K562 (cell line): ENCODE data around the gene IL4R. TPM values are rescaled to one million over a fixed set of nuclear protein-coding genes. Genes with fewer than 3 reads are reported as not detected.

Experiments
- BHLHE40 ChIP-seq: IDR thresholded peaks from 2 replicates; pipeline ENCODE4 v1.6.1; 2011; ENCODE audit warnings: low read length, improper control_type of control experiment
- CAMTA2 ChIP-seq: fragments of 250-450 bp; sonication (Bioruptor Pico); conservative IDR thresholded peaks from 2 replicates; pipeline ENCODE4 v1.5.1; 2022
- CBX1 ChIP-seq: sonication (generic); IDR thresholded peaks from 2 replicates; pipeline ENCODE4 v1.6.1; 2016; ENCODE audit warnings: antibody characterized with exemption, low read depth, mild to moderate bottlenecking
- CHD4 ChIP-seq: fragments of 200-600 bp; sonication (generic); IDR thresholded peaks from 3 replicates; pipeline ENCODE4 v1.6.1; 2012; ENCODE audit warnings: low read depth, mild to moderate bottlenecking, mixed read lengths, low read length, inconsistent platforms; ENCODE audit not compliant: insufficient read depth, insufficient replicate concordance, poor library complexity, severe bottlenecking
- COPS2 ChIP-seq: fragments of 450-650 bp; conservative IDR thresholded peaks from 2 replicates; pipeline ENCODE4 v1.6.1; 2016; ENCODE audit warnings: mild to moderate bottlenecking, moderate library complexity
- CXXC5 ChIP-seq: fragments of 250-450 bp; sonication (Bioruptor Pico); IDR thresholded peaks from 2 replicates; pipeline ENCODE4 v1.8.0; 2022; ENCODE audit warnings: inconsistent platforms, mild to moderate bottlenecking, moderate library complexity
- FOXK1 ChIP-seq: sonication (generic); formaldehyde crosslinking; IDR thresholded peaks from 2 replicates; pipeline ENCODE4 v1.8.0; 2022; ENCODE audit warnings: missing genetic modification reagents, mild to moderate bottlenecking, borderline replicate concordance
- HDAC3 ChIP-seq: fragments of 450-650 bp; IDR thresholded peaks from 2 replicates; pipeline ENCODE4 v1.6.1; 2018; ENCODE audit warnings: borderline replicate concordance, mild to moderate bottlenecking, moderate library complexity; ENCODE audit not compliant: partially characterized antibody
- HDGF ChIP-seq: fragments of 450-650 bp; IDR thresholded peaks from 2 replicates; pipeline ENCODE4 v1.6.1; 2016
- KLF10 ChIP-seq: fragments of 250-450 bp; sonication (Bioruptor Pico); IDR thresholded peaks from 2 replicates; pipeline ENCODE4 v1.6.1; 2021; ENCODE audit warnings: matching md5 sums
- MCM3 ChIP-seq: fragments of 450-650 bp; IDR thresholded peaks from 2 replicates; pipeline ENCODE4 v1.6.1; 2016
- MTA3 ChIP-seq: fragments of 450-650 bp; formaldehyde crosslinking; IDR thresholded peaks from 2 replicates; pipeline ENCODE4 v1.6.1; 2017; ENCODE audit warnings: mild to moderate bottlenecking, borderline replicate concordance
- NCOA1 ChIP-seq: fragments of 450-650 bp; IDR thresholded peaks from 2 replicates; pipeline ENCODE4 v1.6.1; 2016; ENCODE audit warnings: low read depth
- NFYB ChIP-seq: IDR thresholded peaks from 2 replicates; pipeline ENCODE4 v1.6.1; 2011; ENCODE audit warnings: mild to moderate bottlenecking, moderate library complexity; ENCODE audit not compliant: insufficient read length; ENCODE audit errors: extremely low read depth
- NRF1 ChIP-seq, 2 experiments: fragments of 450-650 bp; IDR thresholded peaks in 1 of 2; conservative IDR thresholded peaks in 1 of 2; 2 replicates each; pipeline ENCODE4 v1.6.1; 2014; ENCODE audit warnings: mild to moderate bottlenecking in 2 of 2
- OTX1 ChIP-seq: fragments of 450-650 bp; formaldehyde crosslinking; IDR thresholded peaks from 2 replicates; pipeline ENCODE4 v1.4.0; 2022; ENCODE audit warnings: mild to moderate bottlenecking
- RBM34 ChIP-seq: fragments of 200-400 bp; formaldehyde crosslinking; IDR thresholded peaks from 2 replicates; pipeline ENCODE4 v1.6.1; 2018; ENCODE audit warnings: low read length, borderline replicate concordance; ENCODE audit not compliant: insufficient read depth
- RCOR1 ChIP-seq, 2 experiments: IDR thresholded peaks; 2 replicates each; pipeline ENCODE4 v1.6.1; 2012; ENCODE audit warnings: low read depth in 2 of 2, low read length in 2 of 2, borderline replicate concordance in 1 of 2, improper control_type of control experiment in 1 of 2
- SMARCC2 ChIP-seq: fragments of 450-650 bp; IDR thresholded peaks from 2 replicates; pipeline ENCODE4 v1.6.1; 2017; ENCODE audit warnings: antibody characterized with exemption, moderate library complexity, mild to moderate bottlenecking, low read depth
- SPI1 ChIP-seq: IDR thresholded peaks from 2 replicates; pipeline ENCODE4 v1.6.1; 2011; ENCODE audit warnings: low read depth, low read length, control low read depth, borderline replicate concordance
- TOE1 ChIP-seq, 2 experiments: fragments of 450-650 bp in 1 of 2; sonication (generic) in 1 of 2; formaldehyde crosslinking in 1 of 2; IDR thresholded peaks; 2 replicates each; pipeline versions ENCODE4 v1.7.1 to v1.8.0; 2016 to 2022; ENCODE audit warnings: borderline replicate concordance in 2 of 2, mild to moderate bottlenecking in 2 of 2, antibody characterized with exemption in 1 of 2, inconsistent platforms in 1 of 2, low read depth in 1 of 2, missing genetic modification reagents in 1 of 2, moderate library complexity in 1 of 2
- ZFP1 ChIP-seq: fragments of 450-650 bp; formaldehyde crosslinking; IDR thresholded peaks from 2 replicates; pipeline ENCODE4 v1.4.0; 2020; ENCODE audit warnings: mild to moderate bottlenecking, mixed read lengths
- ZNF324 ChIP-seq: fragments of 250-450 bp; sonication (Bioruptor Pico); IDR thresholded peaks from 2 replicates; pipeline ENCODE4 v1.4.0; 2020; ENCODE audit warnings: mild to moderate bottlenecking
- ZNF384 ChIP-seq: IDR thresholded peaks from 2 replicates; pipeline ENCODE4 v1.6.1; 2012; ENCODE audit warnings: low read depth, low read length, improper control_type of control experiment
- ZNF644 ChIP-seq: fragments of 200-800 bp; sonication (Bioruptor generic); IDR thresholded peaks from 2 replicates; pipeline ENCODE4 v1.6.1; 2016; ENCODE audit warnings: low read depth, missing genetic modification characterization, missing compliant biosample characterization
- ZNF77 ChIP-seq: fragments of 250-450 bp; sonication (Bioruptor Pico); IDR thresholded peaks from 2 replicates; pipeline ENCODE4 v1.5.0; 2020
- polyA plus RNA-seq, 8 experiments: library from polyadenylated mRNA; depleted of rRNA in 4 of 8; stranded (reverse) in 5 of 8; unstranded in 3 of 8; fragments of >200 nt; fragmentation: Nextera tagmentation in 2 of 8; fragmentation: Illumina TruSeq in 1 of 8; extraction: Ambion mirVana in 2 of 8; extraction: Trizol in 1 of 8; gene quantifications; 2 replicates each; pipeline versions ENCODE4 v1.2.1 to v1.2.3, GENCODE V29; 2011 to 2014; ENCODE audit warnings: inconsistent platforms in 1 of 8, missing spikeins in 1 of 8
- total RNA-seq, 7 experiments: library from RNA; depleted of rRNA in 6 of 7; stranded (reverse); fragments of >200 nt in 6 of 7; fragmentation: Illumina TruSeq in 2 of 7; extraction: Trizol in 2 of 7; gene quantifications; 2 replicates each; pipeline versions ENCODE4 v1.2.1 to v1.2.3, GENCODE V29; 2011 to 2021; ENCODE audit warnings: low replicate concordance in 1 of 7
- TF ChIP-seq, protein P1 (sequence below): fragments of 450-650 bp; IDR thresholded peaks from 2 replicates; pipeline ENCODE4 v1.6.1; 2016; ENCODE audit warnings: mild to moderate bottlenecking
- TF ChIP-seq, protein P2 (sequence below): sonication (generic); formaldehyde crosslinking; IDR thresholded peaks from 2 replicates; pipeline ENCODE4 v1.8.0; 2022; ENCODE audit warnings: missing genetic modification reagents, mild to moderate bottlenecking, moderate library complexity, borderline replicate concordance

IL4R gene
- total and polyA plus RNA-seq, 9 of the 15 experiments (the other 6 are each of a cell fraction or from before 2014, with no cell fraction given) = 0.17 to 5.8 (median 3.3) TPM

DNA sequence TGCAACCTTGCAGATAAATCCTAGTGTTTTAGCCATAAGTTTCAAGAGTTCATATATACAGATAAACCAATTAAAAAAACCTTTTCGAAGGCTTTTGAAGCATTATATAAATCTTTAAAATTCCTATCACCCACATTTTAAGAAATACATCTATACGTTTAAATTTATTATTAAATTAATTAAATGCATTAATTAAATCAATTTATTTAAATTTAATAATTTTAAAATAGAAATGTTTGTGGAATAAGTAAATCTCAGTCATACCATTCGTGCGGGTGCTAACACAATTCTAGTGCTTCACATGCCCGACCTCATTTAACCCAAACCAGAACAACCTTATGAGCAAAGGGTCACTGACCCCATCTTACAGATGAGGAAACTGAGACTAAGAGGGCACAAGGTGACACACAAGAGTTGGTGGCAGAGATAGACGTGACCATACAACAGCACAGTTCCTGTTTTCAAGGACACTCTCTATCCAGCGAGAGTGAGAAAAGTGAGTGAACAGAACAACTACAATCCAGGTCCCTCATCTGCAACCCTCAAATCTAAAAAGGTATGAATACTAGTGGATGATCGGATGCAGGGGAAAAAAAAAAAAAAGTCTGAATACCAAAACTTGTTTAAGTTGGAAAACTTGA lies 46.6 kb upstream of the IL4R start (continued):
- TF ChIP-seq BHLHE40 (no peak), KLF10 (no peak), OTX1 (CRISPR knock-in tag) (no peak), ZNF324 (CRISPR knock-in tag) (no peak), MTA3 (no peak), ZNF77 (CRISPR knock-in tag) (no peak), HDAC3 (no peak), SMARCC2 (no peak), CBX1 (peak; percentile 57; the same call in 1 of the 2 replicates), CAMTA2 (CRISPR knock-in tag) (no peak), ZNF644 (tag) (no peak), NFYB (no peak), NCOA1 (no peak), RCOR1 (IDR thresholded peaks at IDR 0.05; ENCODE audit: borderline replicate concordance in 1 of 2, low read depth in 2 of 2, low read length in 2 of 2) (peak in 1 of 2 experiments; percentile 74; a peak in 2 of 4 replicates), CHD4 (peak; percentile 67), HDGF (peak; percentile 34; the same call in 1 of the 2 replicates), SPI1 (peak; percentile 59; the same call in 1 of the 2 replicates), NRF1 (conservative IDR thresholded peaks at IDR 0.05 in 1 of 2, IDR thresholded peaks at IDR 0.05 in 1 of 2) (no peak), ZNF384 (no peak), COPS2 (no peak), CXXC5 (no peak), TOE1 (IDR thresholded peaks at IDR 0.05; ENCODE audit: borderline replicate concordance) (no peak), TOE1 (CRISPR knock-in tag; IDR thresholded peaks at IDR 0.05; ENCODE audit: borderline replicate concordance, low read depth) (no peak), RBM34 (no peak), MCM3 (no peak), ZFP1 (CRISPR knock-in tag) (no peak), FOXK1 (CRISPR knock-in tag) (no peak)
- TF ChIP-seq, protein P1, sequence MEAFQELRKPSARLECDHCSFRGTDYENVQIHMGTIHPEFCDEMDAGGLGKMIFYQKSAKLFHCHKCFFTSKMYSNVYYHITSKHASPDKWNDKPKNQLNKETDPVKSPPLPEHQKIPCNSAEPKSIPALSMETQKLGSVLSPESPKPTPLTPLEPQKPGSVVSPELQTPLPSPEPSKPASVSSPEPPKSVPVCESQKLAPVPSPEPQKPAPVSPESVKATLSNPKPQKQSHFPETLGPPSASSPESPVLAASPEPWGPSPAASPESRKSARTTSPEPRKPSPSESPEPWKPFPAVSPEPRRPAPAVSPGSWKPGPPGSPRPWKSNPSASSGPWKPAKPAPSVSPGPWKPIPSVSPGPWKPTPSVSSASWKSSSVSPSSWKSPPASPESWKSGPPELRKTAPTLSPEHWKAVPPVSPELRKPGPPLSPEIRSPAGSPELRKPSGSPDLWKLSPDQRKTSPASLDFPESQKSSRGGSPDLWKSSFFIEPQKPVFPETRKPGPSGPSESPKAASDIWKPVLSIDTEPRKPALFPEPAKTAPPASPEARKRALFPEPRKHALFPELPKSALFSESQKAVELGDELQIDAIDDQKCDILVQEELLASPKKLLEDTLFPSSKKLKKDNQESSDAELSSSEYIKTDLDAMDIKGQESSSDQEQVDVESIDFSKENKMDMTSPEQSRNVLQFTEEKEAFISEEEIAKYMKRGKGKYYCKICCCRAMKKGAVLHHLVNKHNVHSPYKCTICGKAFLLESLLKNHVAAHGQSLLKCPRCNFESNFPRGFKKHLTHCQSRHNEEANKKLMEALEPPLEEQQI = no peak
- TF ChIP-seq, protein P2, sequence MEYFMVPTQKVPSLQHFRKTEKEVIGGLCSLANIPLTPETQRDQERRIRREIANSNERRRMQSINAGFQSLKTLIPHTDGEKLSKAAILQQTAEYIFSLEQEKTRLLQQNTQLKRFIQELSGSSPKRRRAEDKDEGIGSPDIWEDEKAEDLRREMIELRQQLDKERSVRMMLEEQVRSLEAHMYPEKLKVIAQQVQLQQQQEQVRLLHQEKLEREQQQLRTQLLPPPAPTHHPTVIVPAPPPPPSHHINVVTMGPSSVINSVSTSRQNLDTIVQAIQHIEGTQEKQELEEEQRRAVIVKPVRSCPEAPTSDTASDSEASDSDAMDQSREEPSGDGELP (CRISPR knock-in tag) = no peak
